Erythroblast (primary cell): ENCODE data around the gene TAS2R31.

Experiments used
- GATA1 ChIP-seq: IDR thresholded peaks from 2 replicates; pipeline ENCODE4 v1.6.1; 2011; ENCODE audit warnings: low read depth, mild to moderate bottlenecking, control low read depth, low read length, moderate library complexity
- POLR2A ChIP-seq: IDR thresholded peaks from 2 replicates; pipeline ENCODE4 v1.6.1; 2011; ENCODE audit warnings: mild to moderate bottlenecking, low read length

DNA sequence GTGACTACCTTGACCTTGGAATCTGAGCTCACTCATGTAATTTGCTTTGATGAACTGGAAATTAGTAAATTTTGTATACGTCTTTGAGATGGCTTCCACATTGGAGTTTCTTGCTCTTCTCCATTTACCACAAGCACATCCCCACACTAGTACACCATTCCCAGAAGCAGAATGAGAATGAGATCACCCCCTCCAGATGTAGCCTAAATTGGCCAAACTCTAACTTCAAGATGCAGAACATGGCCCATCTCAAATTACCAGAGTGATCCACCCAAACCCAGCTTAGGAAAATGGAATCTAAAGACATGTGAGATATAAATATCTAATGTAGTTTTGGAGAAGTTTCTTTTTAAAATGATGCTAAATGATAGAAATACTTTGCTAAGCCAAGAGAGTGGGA, 23.6 kb downstream of the TAS2R31 start:
- TF ChIP-seq POLR2A (no peak), GATA1 (no peak)
